NCI-H345 treated with DMSO at 0.1 percent for 48 hours (cell line): ENCODE data around the gene TCF4.

Experiments used
- DNase-seq: peaks from one replicate; lab custom pipeline; 2025; ENCODE audit not compliant: unreplicated experiment; lab: John Stamatoyannopoulos, UW

Gene TCF4

GRCh38 chr18:55396267-55396905, 191.6 kb downstream of the TCF4 start:
- no peak for DNase-seq

DNA sequence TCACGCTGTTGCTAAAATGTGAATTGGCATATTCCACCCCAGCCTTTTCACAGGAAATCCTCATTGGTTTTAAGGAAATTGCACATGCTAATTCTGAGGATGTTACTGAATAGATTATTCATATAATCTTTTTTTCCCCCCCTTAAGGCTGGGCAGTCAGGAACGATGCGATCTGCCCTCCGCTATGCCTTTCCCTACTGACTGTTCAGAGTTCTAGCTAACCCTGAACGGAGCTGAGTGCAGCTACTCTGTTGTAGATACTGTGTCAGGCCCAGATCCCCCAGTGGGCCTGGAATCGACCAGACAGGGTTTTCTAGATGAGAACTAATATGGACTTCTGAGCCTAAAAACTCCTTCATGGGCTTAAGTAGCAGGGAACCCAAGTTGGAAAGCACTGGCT, 192.2 kb downstream of the TCF4 start:
- no peak for DNase-seq

DNA sequence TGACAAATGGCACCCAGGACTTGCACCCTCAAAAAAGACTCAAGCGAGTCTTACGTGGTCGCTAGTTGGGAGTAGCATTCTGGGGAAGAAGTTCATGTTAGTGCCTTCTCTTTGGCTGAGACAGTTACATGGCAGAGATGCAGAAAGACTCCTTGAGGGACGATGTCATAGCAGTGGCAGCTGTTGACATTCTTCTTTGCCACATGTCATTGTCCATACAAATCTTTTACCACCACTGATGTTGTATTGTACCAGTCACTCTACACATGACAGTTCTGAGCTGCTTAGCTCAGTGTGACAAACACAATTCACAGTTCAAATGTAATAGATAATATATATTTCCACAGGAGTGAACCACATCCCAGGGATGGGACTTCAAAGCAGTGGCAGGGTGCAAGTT, 197.1 kb downstream of the TCF4 start:
- DNase-seq = no peak

DNA sequence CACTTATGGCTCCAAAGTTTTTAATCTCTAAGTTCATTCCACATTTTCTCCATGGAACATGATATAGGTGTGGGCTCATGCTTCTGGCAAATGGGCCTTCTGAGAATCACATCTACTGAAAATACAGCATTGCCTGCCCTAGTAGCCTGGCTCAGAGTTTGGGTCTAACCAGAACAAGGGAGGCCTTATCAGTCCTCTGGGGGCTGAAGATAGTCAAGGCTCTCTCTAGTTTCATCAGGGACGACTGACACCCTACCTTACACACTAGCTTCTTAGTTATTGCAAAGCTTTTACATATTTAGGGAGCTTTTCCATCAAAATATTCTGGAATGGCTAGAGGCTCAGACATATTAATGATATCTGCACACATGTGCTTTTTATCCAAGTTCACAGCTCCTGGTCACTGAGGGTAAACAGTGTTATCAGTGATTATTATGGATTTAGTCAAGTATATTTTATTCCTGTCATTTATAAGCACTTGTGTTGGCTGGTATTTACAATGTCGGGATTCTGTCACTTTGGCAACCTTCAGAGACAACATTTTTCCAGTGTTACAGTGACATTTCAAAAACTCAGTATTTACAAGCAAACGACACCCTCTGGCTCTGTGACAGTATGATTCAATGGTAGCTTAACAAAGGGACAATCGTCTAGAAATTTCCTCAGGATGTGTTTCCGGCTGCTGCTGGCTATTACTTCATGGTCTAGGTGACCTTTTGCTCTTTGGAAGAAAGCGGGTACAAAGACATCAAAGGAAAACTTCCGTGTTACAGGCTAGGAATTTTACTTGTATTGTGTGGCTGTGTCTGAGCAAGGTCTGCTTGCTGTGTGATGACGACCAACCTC, 200.6 kb downstream of the TCF4 start:
- no peak for DNase-seq

- DNase-seq = no peak
Measured at GRCh38 chr18:55386545-55386944, 201.4 kb downstream of the TCF4 start.

- no peak for DNase-seq
Measured at GRCh38 chr18:55385770-55386169, 202.2 kb downstream of the TCF4 start.

- no peak for DNase-seq
Measured at GRCh38 chr18:55384551-55385275, 203.3 kb downstream of the TCF4 start.

DNA sequence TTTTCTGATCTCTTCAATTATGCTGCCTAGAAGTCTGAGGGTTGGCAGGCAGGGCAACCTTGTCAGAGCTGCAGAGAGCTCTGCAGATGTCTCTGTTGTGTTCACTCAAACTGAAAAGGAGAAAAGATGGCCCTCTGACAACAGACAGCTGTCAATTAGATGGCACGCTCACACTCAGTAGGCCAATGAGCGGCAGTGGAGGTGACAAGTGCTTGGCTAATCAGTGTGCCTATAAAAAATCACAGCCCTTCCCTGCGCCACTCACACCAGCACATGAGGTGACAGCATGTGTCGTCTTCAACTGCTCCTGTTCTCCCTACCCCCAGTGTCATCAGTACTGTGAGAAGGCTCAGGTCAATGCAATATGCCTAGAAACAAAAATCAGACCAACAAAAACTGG, 203.9 kb downstream of the TCF4 start:
- no peak for DNase-seq

DNA sequence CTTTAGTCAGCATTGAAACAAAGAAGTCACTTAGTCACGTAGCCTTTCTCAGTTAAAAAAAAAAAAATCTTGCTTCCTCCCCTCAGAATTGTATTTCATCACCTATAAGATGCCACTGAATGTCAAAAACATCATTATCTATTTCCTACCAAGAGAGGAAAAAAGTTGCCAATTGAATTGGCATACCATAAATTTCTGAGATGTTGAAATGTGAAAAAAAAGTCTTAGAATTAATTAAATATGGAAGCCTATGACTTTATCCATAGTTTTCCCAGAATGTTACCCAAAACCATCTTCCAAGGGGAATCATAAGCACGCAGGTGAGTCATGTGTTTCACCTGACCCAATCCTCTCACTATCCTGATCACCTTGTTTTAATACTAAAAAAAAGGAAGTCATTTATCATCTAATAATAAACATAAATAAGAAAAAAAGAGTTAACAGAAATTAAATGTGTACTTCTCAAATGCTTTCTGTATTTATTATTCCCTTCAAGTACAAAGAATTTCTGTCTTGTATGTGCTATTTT, 205.7 kb downstream of the TCF4 start:
- no peak for DNase-seq

DNA sequence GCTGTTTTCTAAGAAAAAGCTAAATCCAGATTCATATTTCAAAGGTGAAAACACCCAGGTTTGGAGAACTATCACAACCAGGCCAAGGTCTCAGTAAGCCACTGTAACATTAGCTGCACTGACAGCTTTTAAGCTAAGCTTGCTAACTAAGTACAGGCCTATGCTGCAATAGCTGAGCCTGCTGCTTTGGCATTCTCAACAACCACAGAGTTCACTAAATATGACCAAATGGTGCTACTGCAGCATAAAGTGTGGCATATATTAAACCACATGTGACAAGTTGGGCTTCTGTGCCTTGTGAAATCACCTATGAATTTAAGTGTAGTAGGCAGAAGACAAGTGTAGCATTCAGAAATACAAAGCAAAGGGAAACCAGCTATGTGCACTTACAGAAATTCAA, 206.7 kb downstream of the TCF4 start:
- DNase-seq = no peak

- no peak for DNase-seq
Measured at GRCh38 chr18:55380589-55380988, 207.4 kb downstream of the TCF4 start.

DNA sequence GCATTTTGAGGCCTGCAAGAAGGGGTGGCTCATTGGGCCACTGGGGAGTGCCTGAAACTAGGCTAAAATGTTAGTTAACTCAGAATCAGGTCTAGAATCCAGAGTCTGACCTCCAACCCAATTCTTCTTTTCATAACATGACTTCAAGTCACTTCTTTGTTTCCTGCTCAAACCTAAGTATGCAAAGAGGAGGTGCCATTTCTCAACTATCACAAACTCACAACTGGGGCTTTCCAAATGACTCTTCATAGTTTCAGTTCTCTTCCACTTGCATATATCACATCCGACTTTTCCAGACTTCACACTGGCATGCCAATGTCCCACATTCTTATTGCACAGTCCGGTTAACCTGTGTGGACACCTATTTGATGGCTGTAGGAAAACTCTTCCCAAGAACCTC, 211.6 kb downstream of the TCF4 start:
- no peak for DNase-seq

GRCh38 chr18:55375930-55376329, 212.1 kb downstream of the TCF4 start:
- no peak for DNase-seq

- no peak for DNase-seq
Measured at GRCh38 chr18:55374741-55375140, 213.3 kb downstream of the TCF4 start.

DNA sequence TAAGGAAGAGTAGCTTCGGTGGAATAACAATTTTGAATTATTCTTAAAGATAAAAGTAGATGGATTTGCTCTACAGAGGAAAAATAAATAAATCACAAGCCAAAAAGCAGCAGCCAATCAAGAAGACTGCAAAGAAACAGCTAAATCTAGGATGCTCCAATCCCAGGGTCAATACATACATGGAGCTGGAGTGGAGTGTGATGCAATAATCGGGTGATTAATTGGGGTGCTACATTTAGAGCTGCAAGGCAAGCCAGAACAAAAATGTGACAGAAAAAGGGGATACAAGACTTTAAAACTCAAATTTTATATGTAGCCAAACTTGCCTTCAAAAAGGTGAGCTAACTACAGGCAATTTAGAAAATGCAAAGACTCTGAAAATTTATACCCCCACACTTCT, 215.8 kb downstream of the TCF4 start:
- no peak for DNase-seq

- DNase-seq = no peak
Measured at GRCh38 chr18:55370936-55371335, 217.1 kb downstream of the TCF4 start.

- no peak for DNase-seq
Measured at GRCh38 chr18:55369346-55369745, 218.6 kb downstream of the TCF4 start.

GRCh38 chr18:55365342-55365741, 222.7 kb downstream of the TCF4 start:
- no peak for DNase-seq

- DNase-seq = no peak
Measured at GRCh38 chr18:55362303-55362702, 225.7 kb downstream of the TCF4 start.

GRCh38 chr18:55361492-55362250, 226.3 kb downstream of the TCF4 start:
- no peak for DNase-seq

- DNase-seq = no peak
Measured at GRCh38 chr18:55360061-55360460, 227.9 kb downstream of the TCF4 start.
